Activated CD4-positive, alpha-beta T cell treated with anti-CD3 and anti-CD28 coated beads for 36 hours (primary cell): ENCODE results near the gene MAGEA9B. TPM values are rescaled to one million over a fixed set of nuclear protein-coding genes. Genes with fewer than 3 reads are reported as not detected.
"Not testable (repeated sequence)": the region's sequence is repeated elsewhere in the genome, so short reads cannot be mapped to it uniquely, and the experiment has no call there.

Experiments used
- ATAC-seq: fragments of 200-7000 bp; cut with Tn5 transposase; one replicate; pipeline ENCODE4 v1.10.0; 2021; ENCODE audit warnings: mild to moderate bottlenecking, moderate library complexity
- CTCF ChIA-PET: fragments of 350-600 bp; sonication (Branson Sonifier 250); formaldehyde crosslinking; loops from one replicate; lab custom pipeline; 2021; ENCODE audit warnings: antibody characterized with exemption; lab: Charles Lee
- POLR2A ChIA-PET: fragments of 350-600 bp; sonication (Branson Sonifier 250); formaldehyde crosslinking; loops from one replicate; lab custom pipeline; 2021; ENCODE audit warnings: antibody characterized with exemption, inconsistent platforms; lab: Charles Lee
- DNase-seq: peaks from one replicate; pipeline ENCODE4 v3.0.0-alpha.2; 2020
- H3K27ac Mint-ChIP-seq: one replicate; pipeline ENCODE4 v1.8.0; 2021; ENCODE audit warnings: mixed read lengths
- H3K27me3 Mint-ChIP-seq: one replicate; pipeline ENCODE4 v1.8.0; 2021; ENCODE audit warnings: mixed read lengths
- H3K36me3 Mint-ChIP-seq: one replicate; pipeline ENCODE4 v1.8.0; 2021; ENCODE audit warnings: low read depth, mixed read lengths
- H3K4me1 Mint-ChIP-seq: one replicate; pipeline ENCODE4 v1.8.0; 2021; ENCODE audit warnings: mixed read lengths
- H3K4me3 Mint-ChIP-seq: one replicate; pipeline ENCODE4 v1.8.0; 2021; ENCODE audit warnings: mild to moderate bottlenecking, moderate library complexity, mixed read lengths
- H3K9me3 Mint-ChIP-seq: one replicate; pipeline ENCODE4 v1.8.0; 2021; ENCODE audit warnings: low read depth, mixed read lengths
- intact Hi-C, 2 experiments: fragments of 100-400 bp; cut with DNase I in 1 of 2; cut with micrococcal nuclease in 1 of 2; formaldehyde crosslinking; loops; one replicate each; pipeline versions ENCODE4 v1.14.2 to v1.15.1; 2022 to 2024; cut with DNase I, micrococcal nuclease
- total RNA-seq, 2 experiments: library from RNA; stranded (reverse); gene quantifications; one replicate each; pipeline ENCODE4 v1.2.3, GENCODE V29; 2021

MAGEA9B gene
- total RNA-seq, 2 experiments from 2014 or later: not detected

DNA sequence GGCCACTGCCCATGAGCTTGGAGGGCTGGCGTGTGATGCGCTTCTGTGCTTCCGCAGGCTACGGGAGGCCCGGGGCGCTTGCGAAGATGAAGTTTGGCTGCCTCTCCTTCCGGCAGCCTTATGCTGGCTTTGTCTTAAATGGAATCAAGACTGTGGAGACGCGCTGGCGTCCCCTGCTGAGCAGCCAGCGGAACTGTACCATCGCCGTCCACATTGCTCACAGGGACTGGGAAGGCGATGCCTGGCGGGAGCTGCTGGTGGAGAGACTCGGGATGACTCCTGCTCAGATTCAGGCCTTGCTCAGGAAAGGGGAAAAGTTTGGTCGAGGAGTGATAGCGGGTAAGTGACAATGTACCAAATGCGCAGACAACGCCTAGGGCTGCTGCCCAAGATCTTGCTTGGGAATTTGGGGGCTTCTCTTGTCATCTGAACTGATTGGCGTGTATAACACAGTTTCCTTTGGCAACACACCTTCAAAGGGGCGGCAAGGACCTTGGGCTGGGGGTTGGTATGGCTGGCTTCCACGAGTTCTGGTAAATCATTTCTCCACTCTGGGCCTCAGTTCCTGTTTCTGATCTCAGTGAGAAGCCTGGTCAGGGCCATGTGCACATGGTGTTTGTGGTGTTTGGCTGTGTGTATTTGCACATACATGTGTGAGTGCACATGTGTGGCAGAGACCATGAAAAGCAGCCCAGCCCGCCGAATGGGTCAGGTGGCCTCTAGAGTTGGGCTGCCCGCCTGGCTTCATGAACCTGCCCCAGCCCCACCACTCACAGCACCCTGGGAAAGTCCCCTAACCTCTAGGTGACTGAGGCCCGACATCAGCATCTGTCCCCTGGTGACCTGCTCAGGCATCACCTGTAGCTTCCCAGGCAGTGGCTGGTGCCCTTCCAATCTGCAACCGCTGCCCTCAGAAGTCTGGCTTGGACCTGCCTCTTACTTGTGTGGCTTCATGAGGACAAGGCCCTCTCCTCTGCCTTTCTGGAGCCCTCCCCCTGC is 41.4 kb downstream of the MAGEA9B start:
- DNase-seq: peak; percentile 41
- H3K27ac Mint-ChIP-seq, H3K4me1 Mint-ChIP-seq, H3K27me3 Mint-ChIP-seq, H3K9me3 Mint-ChIP-seq, H3K4me3 Mint-ChIP-seq, intact Hi-C loops, ATAC-seq, CTCF ChIA-PET, POLR2A ChIA-PET, H3K36me3 Mint-ChIP-seq: not testable (repeated sequence)

DNA sequence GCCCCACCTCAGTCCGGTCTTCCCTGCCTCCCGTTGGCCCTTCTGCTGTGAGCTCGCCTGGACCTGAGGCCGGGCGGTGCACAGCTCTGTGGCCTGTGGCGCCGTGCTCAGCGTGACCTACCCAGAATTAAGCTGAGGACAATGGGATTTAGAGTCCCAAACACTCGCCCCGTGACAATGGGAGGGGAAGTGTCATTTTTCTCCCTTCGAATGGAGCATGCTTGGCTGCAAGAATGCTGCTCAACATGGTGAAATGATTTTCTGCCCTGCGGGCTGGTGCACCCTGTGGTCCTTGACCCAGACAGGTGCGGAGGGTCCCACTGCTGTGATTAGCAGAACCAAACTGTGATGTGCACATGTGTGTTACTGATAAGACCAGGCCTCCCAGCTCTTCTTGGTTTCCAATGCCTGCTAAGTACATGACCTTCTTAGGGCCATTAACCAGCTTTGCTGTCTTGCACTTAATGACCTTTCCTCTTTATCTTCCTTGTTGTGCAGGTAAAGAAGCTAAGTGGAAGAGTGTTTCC is 45.7 kb downstream of the MAGEA9B start:
- Mint-ChIP-seq H3K4me1 (peaks cover 9% of the 10 kb centered on the region), H3K27ac (peak overlapping the region; percentile 98), H3K27me3 (no peaks in the 10 kb centered on the region), H3K4me3 (peak overlapping the region; percentile 82), H3K9me3 (no peaks in the 10 kb centered on the region), H3K36me3 (peaks cover 3% of the 10 kb centered on the region)
- intact Hi-C loops: loop anchor here in 1 of 2 experiments (2.0 kb wide), 3 partner anchors 37 to 1027 kb away; partner anchors contain the start of genes IDS, MTM1 and TMEM185A
- CTCF ChIA-PET: interaction anchor here (0.7 to 1.2 kb wide), 2 partner anchors 14 to 1174 kb away, joined by 3 read pairs; no protein-coding TSS in a partner anchor
- POLR2A ChIA-PET: interaction anchor here (1.6 to 2.7 kb wide), 2 partner anchors 14 to 398 kb away, joined by 6 to 30 read pairs; partner anchors contain the start of gene EOLA2
- DNase-seq: no peak
- ATAC-seq: no peak

DNA sequence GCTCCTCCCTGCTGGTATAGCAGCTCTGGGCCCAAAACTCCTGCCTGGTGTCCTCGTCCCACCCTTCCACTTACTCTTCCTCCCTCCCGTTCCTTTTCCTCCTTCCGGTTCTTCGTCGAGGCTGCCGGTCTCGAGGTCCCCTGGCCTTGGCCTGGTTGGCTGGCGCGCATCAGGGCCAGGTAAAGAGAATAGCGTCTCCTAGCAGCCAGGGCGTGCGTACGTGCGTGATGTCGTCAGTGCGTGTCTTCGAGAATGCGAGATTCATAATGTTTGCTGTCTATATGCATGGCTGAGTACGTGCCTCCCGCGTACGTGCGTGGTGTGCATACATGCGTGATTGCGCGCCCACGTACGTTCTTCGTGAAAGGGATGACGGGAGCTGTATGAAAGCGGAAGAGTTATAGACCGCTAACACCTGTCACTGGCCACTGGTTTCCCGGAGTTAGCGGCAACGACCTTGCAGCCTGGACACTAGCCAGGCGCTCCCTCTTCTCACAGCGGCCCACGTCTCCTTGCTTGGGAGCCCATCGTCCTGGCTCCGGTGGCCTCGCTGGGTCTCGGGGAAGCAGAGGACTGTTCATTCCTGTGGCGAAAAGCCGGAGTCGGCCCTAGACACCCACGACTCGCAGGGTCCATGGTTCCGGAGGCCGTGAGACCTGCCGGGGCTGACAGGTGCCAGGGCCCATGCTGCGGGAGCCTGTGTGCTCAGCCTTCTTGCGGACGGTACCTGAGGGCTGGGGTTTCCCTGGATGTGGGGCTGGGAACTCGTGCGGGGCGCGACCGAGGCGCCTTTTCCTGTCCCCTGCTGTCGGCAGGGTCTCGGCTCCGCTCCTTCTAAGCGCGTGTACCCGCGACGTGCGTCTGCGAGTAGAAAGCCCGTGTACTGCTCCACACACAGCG is 46.4 kb downstream of the MAGEA9B start, which contains the start of gene EOLA1:
Gene EOLA1, plus strand, starts transcription at position 392 of the 900 bp plus-strand sequence. CDS start 4,619 bp downstream, outside the sequence.
- no peaks in the 10 kb centered on the region for H3K9me3 Mint-ChIP-seq

DNA sequence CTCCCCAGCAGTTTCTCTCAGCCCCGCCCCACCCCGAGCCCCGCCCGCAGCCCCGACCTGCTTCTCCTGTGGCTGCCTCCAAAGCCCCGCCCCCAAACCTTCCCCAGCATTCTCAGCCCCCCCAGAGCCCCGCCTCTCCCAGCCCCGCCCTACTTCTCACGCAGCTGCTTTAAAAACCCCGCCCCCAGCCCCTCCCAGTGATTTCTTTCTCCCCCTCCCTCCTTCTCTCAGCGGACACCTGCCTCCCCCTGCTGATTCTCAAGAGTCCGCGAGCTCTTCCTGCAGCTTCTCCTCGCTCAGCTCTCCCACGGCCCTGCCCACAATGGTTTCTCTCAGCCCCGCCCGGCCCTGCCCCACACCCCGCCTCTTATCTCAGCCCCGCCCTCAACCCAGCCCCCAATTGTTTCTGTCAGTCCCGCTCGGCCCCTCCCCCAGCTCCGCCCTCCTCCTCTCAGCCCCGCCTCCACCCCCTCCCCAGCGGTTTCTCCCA is 47.1 kb downstream of the MAGEA9B start:
- H3K27me3 Mint-ChIP-seq: no peaks in the 10 kb centered on the region
- peaks cover 3% of the 10 kb centered on the region for H3K36me3 Mint-ChIP-seq
- peak overlapping the region; percentile 82 for H3K4me3 Mint-ChIP-seq
- ChIA-PET POLR2A (interaction anchor here (1.6 to 2.7 kb wide), 4 partner anchors 12 to 399 kb away, joined by 6 to 30 read pairs (median 9); partner anchors contain the start of genes EOLA2 and IDS), CTCF (interaction anchor here (0.5 to 1.6 kb wide), 3 partner anchors 12 to 410 kb away, joined by 3 to 6 read pairs (median 4); no protein-coding TSS in a partner anchor)
- H3K9me3 Mint-ChIP-seq: no peaks in the 10 kb centered on the region
- H3K27ac Mint-ChIP-seq: peak overlapping the region; percentile 98
- intact Hi-C loops: loop anchor here in 1 of 2 experiments (2.0 kb wide), 3 partner anchors 35 to 1029 kb away; partner anchors contain the start of genes IDS, MTM1 and TMEM185A
- DNase-seq (peak; percentile 96), ATAC-seq (peak; percentile 53)
- peaks cover 9% of the 10 kb centered on the region for H3K4me1 Mint-ChIP-seq

More for the DNA sequence above, 46.4 kb downstream of the MAGEA9B start, which contains the start of gene EOLA1:
- ATAC-seq: peak; percentile 82
- peaks cover 3% of the 10 kb centered on the region for H3K36me3 Mint-ChIP-seq
- ChIA-PET POLR2A (interaction anchor here (1.6 to 2.7 kb wide), 4 partner anchors 13 to 398 kb away, joined by 6 to 30 read pairs (median 9); partner anchors contain the start of genes EOLA2 and IDS), CTCF (interaction anchor here (0.5 to 1.2 kb wide), 4 partner anchors 13 to 1174 kb away, joined by 3 to 4 read pairs (median 3); no protein-coding TSS in a partner anchor)
- H3K27ac Mint-ChIP-seq: peak within 1 kb of the TSS; percentile 98
- H3K4me3 Mint-ChIP-seq: peak within 1 kb of the TSS; percentile 82
- DNase-seq: peak; percentile 94
- intact Hi-C loops: loop anchor here in 1 of 2 experiments (2.0 kb wide), 3 partner anchors 36 to 1028 kb away; partner anchors contain the start of genes IDS, MTM1 and TMEM185A
- no peaks in the 10 kb centered on the region for H3K27me3 Mint-ChIP-seq
- H3K4me1 Mint-ChIP-seq: peaks cover 9% of the 10 kb centered on the region

DNA sequence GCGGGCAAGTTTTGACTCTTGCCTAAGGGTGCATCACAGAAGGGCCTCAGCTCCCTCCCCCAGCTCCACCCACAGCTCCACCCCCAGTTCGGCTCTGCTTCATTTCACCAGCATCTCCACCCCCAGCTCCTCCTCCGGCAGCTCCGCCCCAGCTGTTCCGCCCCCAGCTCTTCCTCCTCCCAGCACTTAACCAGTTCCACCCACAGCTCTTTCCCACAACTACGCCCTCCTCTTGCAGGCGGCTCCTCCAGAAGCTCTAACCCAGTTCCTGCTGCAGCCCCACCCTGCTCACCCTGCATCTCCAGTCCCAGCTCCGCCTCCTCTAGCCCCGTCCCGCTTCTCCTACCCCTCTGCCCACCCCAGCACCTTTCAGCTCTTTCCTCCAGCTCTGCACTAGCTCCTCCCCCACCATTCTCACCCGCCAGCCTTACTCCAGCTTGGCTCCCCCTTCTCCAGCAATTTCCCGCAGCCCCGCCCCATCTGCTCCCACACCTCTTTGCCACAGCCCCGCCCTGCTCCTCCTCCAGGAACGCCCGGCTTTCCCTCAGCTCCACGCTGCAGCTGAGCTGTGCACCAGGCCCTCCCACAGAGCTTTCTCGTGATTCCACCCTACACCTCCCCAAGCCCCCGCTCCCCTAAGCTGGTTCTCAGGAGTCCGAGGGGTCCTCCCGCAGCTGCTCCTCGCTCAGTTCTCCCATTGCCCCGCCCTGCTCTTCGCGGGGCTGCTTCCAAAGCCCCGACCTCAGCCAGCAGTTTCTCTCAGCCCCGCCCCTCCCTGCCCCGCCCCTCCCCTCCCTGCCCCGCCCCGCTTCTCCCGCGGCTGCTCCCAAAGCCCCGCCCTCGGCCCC is 47.8 kb downstream of the MAGEA9B start:
- intact Hi-C loops: loop anchor here (2.0 kb wide), 3 partner anchors 35 to 1029 kb away; partner anchors contain the start of genes IDS (in 2 of the 2), MTM1 (in 1 of the 2) and TMEM185A (in 1 of the 2)
- Mint-ChIP-seq H3K36me3 (peaks cover 3% of the 10 kb centered on the region), H3K27ac (peak overlapping the region; percentile 82), H3K4me1 (peaks cover 9% of the 10 kb centered on the region), H3K4me3 (peak overlapping the region; percentile 82), H3K9me3 (no peaks in the 10 kb centered on the region), H3K27me3 (no peaks in the 10 kb centered on the region)
- ATAC-seq: peak; percentile 46
- POLR2A ChIA-PET: interaction anchor here (1.9 to 2.7 kb wide), 3 partner anchors 35 to 400 kb away, joined by 6 to 30 read pairs (median 12); partner anchors contain the start of genes EOLA2 and IDS
- DNase-seq: peak; percentile 91
- CTCF ChIA-PET: interaction anchor here (0.7 to 1.6 kb wide), 5 partner anchors 10 to 400 kb away, joined by 3 to 7 read pairs (median 5); partner anchors contain the start of gene IDS

DNA sequence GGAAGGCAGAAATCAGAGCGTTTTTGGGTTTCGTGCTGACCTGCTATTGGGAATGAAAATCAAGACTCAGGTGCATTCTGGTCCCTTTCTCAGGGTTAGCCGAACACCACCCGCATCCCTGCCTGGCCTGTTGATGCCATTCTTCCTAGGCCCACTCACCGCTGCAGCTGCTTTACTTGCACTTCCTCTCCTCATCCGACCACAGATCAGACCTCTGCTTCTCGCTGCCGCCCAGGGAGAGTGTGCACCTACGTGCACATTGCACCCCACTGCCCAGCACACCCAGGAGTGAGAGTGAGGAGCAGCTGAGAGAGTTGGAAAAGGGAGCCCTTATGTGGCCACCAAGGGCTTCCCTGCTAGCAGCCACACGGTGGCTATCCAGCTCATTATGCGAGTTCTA is 49.8 kb downstream of the MAGEA9B start:
- POLR2A ChIA-PET: not testable (repeated sequence)

DNA sequence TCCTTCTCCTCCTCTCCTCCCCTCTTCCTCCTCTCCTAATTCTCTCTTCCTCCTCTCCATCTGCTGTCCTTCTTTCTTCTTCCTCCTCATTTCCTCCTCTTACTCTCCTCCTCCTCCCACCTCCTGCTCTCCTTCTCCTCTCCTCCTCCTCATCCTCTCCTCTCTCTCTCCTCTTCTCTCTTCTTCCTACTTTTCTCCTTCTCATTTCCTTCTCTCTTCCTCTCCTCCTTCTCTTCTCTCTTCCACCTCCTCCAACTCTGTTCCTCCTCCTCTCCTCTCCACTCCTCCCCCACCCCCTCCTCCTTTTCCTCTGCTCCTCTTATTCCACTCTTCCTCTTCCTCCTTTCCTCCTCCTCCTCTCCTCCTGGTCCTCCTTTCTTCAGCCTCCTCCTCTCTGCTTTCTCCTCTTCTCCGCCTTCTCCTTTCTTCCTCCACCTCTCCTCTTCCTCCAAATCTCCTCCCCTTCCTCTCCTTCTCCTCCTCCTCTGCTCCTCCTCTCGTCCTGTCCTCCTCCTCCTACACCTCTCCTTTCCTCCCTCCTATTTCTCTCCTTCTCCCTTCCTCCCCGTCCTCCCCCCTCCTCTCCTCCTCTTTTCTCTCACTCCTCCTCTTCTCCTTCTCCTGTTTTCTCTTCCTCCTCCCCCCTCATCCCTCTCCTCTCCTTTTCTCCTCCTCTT is 52.2 kb downstream of the MAGEA9B start:
- DNase-seq, intact Hi-C loops, H3K4me3 Mint-ChIP-seq, H3K9me3 Mint-ChIP-seq, H3K27me3 Mint-ChIP-seq, CTCF ChIA-PET, POLR2A ChIA-PET, H3K27ac Mint-ChIP-seq, H3K36me3 Mint-ChIP-seq, ATAC-seq: not testable (repeated sequence)
- peaks cover 22% of the 10 kb centered on the region for H3K4me1 Mint-ChIP-seq

More for the DNA sequence above, 49.8 kb downstream of the MAGEA9B start:
- H3K4me1 Mint-ChIP-seq: peaks cover 10% of the 10 kb centered on the region
- H3K9me3 Mint-ChIP-seq, CTCF ChIA-PET, DNase-seq, H3K27ac Mint-ChIP-seq, intact Hi-C loops, ATAC-seq, H3K36me3 Mint-ChIP-seq, H3K27me3 Mint-ChIP-seq, H3K4me3 Mint-ChIP-seq: not testable (repeated sequence)

DNA sequence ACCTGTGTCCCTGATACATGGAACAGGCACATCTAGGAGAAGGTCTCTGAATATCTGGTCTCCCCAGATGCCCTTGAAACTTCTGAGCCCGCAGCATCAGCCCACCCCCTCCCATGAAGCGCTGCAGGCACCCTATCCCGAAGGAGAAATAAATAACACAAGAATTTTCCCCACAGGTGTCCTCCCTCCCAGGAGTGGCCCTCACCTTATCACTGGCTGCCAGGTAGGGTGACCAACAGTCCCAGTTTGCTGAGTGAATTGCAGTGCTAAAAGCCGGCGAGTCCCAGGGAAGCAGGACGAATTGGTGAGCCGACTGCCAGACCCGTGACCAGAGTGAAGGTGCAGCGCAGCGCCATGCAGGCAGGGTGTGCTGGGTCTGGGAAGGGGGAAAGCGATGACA is 53.3 kb downstream of the MAGEA9B start:
- H3K36me3 Mint-ChIP-seq, CTCF ChIA-PET, H3K9me3 Mint-ChIP-seq, H3K27me3 Mint-ChIP-seq, ATAC-seq, H3K27ac Mint-ChIP-seq, H3K4me3 Mint-ChIP-seq, DNase-seq, POLR2A ChIA-PET, intact Hi-C loops: not testable (repeated sequence)
- H3K4me1 Mint-ChIP-seq: peaks cover 18% of the 10 kb centered on the region

DNA sequence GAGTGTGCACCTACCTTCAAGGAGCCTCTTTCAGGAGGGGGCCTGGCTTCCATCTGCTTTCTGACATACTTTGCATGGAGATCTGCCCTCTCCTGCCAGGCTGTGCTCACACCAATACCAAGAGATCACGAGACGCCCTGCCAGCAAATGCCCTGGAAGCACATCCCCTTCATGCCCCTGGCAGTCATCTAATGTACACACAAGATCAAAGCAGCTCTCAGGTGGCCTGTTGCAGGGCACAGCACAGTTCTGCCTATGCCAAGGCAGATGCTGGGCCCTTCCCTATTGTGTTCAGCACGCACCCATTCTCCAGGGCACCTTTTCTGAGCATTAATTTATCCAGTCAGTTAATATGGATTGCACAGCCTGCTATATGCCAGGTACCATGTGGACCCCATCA is 54.4 kb downstream of the MAGEA9B start:
- ATAC-seq, H3K9me3 Mint-ChIP-seq, H3K36me3 Mint-ChIP-seq, DNase-seq, H3K27ac Mint-ChIP-seq, intact Hi-C loops, POLR2A ChIA-PET, H3K27me3 Mint-ChIP-seq, CTCF ChIA-PET, H3K4me3 Mint-ChIP-seq: not testable (repeated sequence)
- peaks cover 15% of the 10 kb centered on the region for H3K4me1 Mint-ChIP-seq
